H1 (cell line): ENCODE data around the gene SLCO2A1. TPM values are rescaled to one million over a fixed set of nuclear protein-coding genes. Genes with fewer than 3 reads are reported as not detected.

Source experiments
- ASH2L ChIP-seq: fragments of 200-600, 300-600 bp; sonication (generic); IDR thresholded peaks from one replicate; pipeline ENCODE4 v1.7.1; 2017; ENCODE audit warnings: low read length
- EGR1 ChIP-seq: IDR thresholded peaks from 2 replicates; pipeline ENCODE4 v1.6.1; 2011; ENCODE audit warnings: low read depth, low read length, borderline replicate concordance
- RAD21 ChIP-seq, 2 experiments: IDR thresholded peaks in 1 of 2; conservative IDR thresholded peaks in 1 of 2; 2 replicates each; pipeline ENCODE4 v1.6.1; 2011; ENCODE audit warnings: low read depth in 2 of 2, low read length in 2 of 2, improper control_type of control experiment in 1 of 2, inconsistent platforms in 1 of 2, mild to moderate bottlenecking in 1 of 2, moderate library complexity in 1 of 2
- SAP30 ChIP-seq: fragments of 300-600 bp; sonication (generic); IDR thresholded peaks from 2 replicates; pipeline ENCODE4 v1.7.1; 2012; ENCODE audit warnings: low read length, moderate library complexity, mild to moderate bottlenecking, inconsistent platforms; ENCODE audit not compliant: insufficient read depth, insufficient replicate concordance
- polyA plus RNA-seq, 7 experiments: library from polyadenylated mRNA; depleted of rRNA in 3 of 7; stranded (reverse) in 5 of 7; unstranded in 2 of 7; fragments of >200 nt in 5 of 7; fragments of 200-250 nt in 2 of 7; gene quantifications; 1 replicate in 5 of 7; 2 replicates in 1 of 7; 4 replicates in 1 of 7; pipeline versions ENCODE4 v1.2.1 to v1.2.3, GENCODE V29; 2011 to 2013; ENCODE audit warnings: missing spikeins in 2 of 7, mixed read lengths in 2 of 7
- total RNA-seq: library from RNA; stranded (reverse); fragmentation: NEBNext Ultra II Directional; extraction: Animal tissue kit (Norgen Biotek cat#: 25700); gene quantifications from 2 replicates; pipeline ENCODE4 v1.2.1, GENCODE V29; 2021
- TF ChIP-seq, protein P1 (sequence below): IDR thresholded peaks from 2 replicates; pipeline ENCODE4 v1.6.1; 2011; ENCODE audit warnings: low read length, improper control_type of control experiment
- TF ChIP-seq, protein P2 (sequence below): IDR thresholded peaks from 2 replicates; pipeline ENCODE4 v1.6.1; 2012; ENCODE audit warnings: inconsistent platforms

Gene SLCO2A1
- total and polyA plus RNA-seq, 2 of the 8 experiments (the other 6 are each of a cell fraction or from before 2014, with no cell fraction given) = 1.1 to 2.3 TPM

DNA sequence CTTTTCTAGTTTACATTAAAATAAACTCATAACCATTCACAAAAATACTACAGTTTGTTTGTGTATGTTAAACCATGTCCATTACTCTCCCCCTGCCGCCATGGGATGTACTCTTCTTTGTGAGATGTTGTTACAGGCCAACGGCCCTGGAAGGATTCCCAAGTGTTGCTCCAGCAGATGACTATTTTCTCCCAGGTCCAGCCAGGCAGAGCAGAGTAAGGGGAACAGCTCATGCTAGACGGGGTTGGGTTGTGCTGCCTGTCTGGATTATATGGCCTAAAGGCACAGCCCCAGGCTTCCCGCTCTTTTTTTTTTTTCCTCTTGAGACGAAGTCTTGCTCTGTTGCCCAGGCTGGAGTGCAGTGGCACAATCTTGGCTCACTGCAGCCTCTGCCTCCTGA is 24.5 kb upstream of the SLCO2A1 start (continued):
- TF ChIP-seq, protein P1, sequence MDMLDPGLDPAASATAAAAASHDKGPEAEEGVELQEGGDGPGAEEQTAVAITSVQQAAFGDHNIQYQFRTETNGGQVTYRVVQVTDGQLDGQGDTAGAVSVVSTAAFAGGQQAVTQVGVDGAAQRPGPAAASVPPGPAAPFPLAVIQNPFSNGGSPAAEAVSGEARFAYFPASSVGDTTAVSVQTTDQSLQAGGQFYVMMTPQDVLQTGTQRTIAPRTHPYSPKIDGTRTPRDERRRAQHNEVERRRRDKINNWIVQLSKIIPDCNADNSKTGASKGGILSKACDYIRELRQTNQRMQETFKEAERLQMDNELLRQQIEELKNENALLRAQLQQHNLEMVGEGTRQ = no peak
- TF ChIP-seq RAD21 (IDR thresholded peaks at IDR 0.05 in 1 of 2, conservative IDR thresholded peaks at IDR 0.05 in 1 of 2; ENCODE audit: low read depth in 2 of 2, low read length in 2 of 2) (no peak), SAP30 (no peak), ASH2L (no peak), EGR1 (no peak)
- TF ChIP-seq, protein P2, sequence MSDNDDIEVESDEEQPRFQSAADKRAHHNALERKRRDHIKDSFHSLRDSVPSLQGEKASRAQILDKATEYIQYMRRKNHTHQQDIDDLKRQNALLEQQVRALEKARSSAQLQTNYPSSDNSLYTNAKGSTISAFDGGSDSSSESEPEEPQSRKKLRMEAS = no peak
